Activated CD8-positive, alpha-beta memory T cell treated with anti-CD3 and anti-CD28 coated beads, Interleukin-2, amount 50 U/mL, for 24 hours (primary cell): ENCODE measurements around the gene SREBF2.

Source experiments
- DNase-seq: peaks from one replicate; pipeline ENCODE4 v3.0.0-alpha.2; 2020; ENCODE audit errors: extremely low read depth

Gene SREBF2

DNA sequence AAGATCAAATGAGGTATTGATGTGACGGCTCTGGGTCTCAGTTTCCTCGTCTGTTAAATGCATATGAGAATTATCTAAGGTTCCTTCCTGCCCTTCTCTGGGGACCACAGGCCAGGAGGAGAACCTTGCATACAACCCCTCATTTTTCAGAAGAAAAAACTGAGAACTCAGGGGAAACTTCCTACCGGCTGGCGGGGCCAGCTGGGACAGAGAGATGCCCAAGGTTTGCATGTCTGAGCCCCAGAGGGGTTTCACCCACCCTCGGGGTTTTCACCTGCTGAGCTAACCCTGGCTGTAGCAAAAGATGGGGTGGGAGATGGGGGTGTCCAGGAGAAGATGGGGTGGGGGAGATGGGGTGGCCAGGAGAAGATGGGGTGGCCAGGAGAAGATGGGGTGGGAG is 89.4 kb downstream of the SREBF2 start:
- no peak for DNase-seq

DNA sequence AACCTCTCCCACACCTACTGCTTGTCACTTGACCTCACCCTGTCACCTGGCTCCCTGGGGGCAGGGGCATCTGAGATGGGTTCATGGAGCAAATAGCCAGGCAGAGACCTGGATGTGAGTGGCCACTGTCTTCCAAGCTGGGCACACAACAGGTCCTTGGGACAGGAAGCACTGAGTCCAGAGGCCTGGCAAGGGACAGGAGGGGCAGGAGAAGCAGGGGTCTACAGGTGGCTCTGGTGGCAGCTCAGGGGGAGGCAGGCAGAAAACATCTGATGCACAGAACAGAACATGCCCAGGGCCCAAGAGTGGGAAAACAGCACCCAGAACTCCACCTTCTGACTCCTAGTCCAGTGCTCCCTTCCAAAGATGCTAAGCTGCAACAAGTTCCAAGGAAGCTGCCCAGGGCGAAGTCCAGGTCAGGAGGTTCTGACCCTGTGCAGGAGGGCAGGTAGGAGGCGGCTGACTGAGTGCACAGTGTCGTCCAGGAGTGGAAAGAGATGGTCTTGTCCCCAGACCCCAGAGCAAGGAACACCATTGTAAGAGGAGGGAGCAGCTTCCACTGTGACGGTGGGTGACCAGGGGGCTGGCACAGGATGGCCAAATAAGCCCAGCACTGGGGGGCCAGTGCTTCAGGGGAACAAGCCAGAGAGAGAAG is 90.2 kb downstream of the SREBF2 start:
- no peak for DNase-seq

DNA sequence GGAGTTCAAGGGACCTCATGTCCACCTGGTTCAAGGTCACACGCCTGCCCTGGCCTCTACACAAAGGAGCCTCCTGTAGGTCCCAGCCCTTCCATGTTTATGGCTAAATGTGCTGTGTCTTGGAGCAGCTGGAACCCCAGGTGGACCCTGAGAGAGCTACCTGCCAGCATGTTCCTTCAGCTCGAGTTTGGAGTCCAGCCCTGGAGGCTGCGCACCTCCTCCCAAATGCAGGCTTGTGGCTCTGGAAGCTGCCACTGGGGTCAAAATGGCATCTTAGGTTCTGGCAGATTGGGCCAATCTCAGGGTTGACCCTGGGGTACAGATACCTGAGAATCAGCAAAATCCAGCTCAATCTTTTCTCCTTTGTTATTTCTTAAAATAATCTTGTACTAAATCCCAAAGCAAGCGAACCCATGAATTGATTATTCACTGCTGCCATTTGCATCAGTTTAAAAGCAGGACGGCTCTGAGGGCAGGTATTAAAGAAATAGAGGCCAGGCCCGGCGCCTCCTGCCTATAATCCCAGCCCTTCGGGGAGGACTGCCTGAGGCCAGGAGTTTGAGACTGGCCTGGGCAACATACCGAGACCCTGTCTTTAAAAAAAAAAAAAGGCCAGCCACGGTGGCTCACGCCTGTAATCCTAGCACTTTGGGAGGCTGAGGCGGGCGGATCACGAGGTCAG is 90.8 kb downstream of the SREBF2 start:
- no peak for DNase-seq

DNA sequence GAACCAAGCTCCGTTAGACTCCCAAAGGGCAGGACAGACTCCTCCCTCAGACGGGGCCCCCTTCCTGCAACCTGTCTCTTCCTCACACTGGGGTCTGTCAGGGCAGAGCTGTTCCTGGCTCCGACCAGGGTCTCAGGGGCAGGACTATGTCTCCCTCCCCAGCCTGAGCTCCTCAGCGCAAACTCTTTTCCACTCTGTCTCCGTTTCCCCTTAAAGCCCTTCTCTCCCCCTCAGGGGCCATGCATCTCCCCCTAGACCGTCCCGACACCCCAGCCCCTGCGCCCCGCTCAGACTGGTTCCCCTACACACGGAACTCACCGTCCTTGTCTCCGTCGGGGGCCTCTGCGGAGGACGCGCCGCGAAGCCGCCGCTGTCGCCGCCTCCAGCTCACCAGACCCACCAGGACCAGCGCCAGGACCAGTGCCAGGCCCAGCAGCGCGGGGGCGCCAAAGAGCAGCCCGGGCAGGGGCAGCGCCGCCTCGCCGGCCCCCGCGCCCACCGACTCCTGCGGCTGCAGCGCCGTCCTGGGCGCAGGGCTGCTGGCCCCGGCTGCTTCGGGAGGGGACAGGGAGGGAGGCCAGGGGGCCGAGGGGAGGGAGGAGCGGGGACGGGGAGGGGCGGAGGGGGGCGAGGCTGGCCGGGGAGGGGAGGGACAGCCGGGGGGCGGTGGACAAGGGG is 93.0 kb downstream of the SREBF2 start:
- no peak for DNase-seq

DNA sequence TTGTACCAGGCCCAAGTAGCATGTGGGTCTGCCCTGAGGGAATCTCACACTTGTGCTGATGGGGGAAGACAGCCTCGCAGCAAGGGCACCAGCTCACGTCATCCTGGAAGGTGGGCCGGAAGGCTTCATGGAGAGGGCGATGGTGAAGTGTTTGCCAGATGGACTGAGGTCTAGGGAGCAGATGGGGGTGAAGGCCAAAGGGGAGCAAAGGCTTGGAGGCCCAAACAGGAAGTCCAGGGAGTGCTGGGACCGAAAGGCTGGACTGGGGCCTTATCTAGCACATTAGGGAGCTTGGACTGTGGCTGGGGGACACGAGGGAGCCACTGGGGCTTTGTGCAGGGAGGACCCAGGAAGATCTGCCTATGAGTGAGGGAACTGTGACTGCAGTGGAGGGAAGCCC is 94.9 kb downstream of the SREBF2 start:
- DNase-seq = no peak

DNA sequence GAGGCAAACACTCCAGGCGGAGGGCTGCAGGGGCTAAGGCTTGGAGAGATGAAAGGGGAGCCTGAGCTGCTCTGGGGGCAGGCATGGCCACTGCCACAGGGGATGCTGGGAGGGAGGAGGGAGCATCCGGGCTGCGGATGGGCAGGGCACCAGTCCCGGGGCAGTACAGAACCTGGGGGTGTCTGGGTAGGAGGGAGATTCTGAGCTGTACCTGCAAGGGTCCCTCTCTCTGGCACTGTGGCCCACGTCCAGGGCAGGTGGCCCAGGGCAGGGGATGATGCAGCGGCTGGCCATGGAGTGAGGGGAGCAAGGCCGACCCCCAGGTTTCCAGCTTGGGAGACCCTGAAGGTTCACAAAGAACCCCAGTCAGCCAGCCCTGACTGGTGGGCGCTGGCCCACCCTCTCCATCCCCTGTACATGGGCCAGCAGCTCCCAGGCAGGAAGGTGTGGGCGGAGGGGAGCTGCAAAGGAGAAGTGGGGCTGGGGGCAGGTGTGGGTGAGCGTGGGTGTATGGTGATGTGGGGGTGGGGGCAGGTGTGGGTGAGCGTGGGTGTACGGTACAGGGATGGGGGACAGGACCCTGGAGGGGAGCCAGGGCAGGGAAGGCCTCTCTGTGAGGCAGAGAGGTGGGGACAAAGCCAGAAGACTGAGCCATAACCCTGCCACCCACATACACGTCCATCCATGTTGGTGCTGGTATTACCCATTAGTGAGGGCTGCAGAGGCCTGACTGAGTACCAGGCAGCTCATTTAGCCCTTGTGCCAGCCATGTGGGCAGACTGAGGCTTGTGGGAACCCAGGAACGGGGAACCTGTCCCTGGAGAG is 95.9 kb downstream of the SREBF2 start:
- no peak for DNase-seq

DNA sequence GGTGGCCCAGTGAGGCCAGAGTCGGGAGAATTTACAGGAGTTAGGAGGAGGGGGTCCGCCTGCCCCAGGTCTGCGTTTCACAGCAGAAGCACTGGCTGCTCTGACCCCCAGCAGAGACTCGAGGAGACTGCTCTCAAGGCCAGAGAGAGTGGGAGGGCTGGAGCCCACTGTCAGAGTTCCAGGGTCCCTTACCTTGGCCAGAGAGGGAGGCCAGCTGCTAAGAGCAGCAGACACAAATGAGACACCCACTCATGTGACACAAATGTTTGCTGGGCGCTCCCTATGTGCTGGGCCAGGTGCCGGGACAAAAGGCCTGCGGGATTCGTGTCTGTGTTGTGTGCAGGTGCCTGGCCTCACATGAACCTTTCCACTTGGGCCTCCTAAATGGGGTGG is 96.5 kb downstream of the SREBF2 start:
- DNase-seq = no peak

DNA sequence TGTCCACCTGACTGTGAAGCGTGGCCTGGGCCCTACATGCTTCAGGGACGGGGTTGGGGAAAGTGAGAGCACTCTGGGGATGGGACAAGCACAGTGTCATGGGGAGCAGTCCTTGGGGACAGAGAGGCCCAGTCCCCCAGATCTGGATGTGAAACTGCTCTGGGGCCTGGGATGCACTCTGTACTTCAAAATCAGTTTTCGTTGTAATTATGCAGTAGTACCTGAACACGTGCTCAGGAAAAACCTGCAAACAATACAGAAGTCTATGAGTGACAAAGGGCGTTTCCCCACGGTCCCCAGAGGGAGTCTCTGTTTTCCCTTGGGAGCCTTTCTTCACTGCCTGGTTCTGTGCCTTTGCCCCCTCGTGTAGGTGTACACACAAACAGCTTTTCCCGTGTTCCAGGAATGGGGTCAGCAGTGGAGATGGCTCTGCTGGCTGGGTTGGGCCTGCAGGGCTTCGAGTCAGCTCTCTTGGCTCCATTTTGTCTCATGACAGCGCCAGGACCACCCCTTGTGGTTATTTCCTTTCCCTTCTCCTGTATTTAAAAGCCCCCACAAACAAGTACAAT is 98.9 kb downstream of the SREBF2 start:
- no peak for DNase-seq

DNA sequence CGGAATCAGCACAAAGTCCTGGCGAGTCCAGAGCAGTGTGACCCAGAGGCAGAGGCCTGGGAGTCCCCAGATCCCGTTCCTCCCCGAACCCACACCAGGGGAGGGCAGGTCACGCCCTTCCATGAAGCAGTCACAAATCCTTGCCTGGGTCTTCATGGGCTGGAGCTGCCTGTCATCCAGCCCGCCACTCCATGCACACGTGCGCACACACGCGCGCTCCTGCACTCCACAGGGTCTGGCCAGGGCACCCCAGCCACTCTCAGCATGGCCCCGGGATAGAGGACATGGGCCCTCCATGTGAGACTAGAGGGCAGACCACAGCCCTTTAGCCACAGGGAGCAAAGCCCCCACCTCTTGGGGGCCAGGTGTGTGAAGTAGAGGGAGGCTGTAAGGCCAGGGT is 99.4 kb downstream of the SREBF2 start:
- no peak for DNase-seq

DNA sequence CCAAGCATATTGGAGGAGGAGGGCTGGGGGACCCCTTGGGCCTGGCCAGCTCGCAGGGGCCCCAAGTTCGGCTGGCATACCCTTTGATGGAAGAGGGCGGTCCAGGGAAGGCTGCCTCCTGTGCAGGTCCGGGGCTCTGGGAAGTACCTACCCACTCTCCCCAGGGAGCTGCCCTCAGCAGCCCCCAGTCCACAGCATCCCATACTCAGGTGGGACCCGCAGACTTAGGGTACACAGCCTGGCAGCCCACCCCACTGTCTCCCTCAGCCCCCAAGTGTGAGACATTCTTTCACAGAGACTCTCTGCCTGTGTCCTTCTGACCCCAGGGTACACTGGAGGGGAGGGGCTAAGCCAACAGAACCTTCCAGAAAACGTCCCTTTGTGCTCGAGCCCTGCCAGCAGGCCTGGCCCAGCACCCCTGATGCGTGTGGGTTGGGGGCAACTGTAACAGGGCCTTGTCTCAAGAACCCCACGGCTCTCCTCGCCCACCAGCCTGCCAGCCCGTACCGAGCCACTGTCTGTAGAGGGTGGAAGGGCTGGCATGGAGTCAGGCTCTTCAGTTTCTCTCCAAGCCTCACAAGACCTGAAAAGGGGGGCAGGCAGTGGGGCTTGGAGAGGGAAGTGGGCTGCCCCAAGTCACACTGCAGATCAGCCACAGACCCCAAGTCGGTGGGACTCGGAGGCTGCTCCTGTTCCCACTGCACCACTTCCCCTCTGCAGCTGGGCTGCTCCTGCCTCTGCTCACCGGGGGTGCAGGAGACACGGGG is 100.7 kb downstream of the SREBF2 start:
- DNase-seq = no peak

DNA sequence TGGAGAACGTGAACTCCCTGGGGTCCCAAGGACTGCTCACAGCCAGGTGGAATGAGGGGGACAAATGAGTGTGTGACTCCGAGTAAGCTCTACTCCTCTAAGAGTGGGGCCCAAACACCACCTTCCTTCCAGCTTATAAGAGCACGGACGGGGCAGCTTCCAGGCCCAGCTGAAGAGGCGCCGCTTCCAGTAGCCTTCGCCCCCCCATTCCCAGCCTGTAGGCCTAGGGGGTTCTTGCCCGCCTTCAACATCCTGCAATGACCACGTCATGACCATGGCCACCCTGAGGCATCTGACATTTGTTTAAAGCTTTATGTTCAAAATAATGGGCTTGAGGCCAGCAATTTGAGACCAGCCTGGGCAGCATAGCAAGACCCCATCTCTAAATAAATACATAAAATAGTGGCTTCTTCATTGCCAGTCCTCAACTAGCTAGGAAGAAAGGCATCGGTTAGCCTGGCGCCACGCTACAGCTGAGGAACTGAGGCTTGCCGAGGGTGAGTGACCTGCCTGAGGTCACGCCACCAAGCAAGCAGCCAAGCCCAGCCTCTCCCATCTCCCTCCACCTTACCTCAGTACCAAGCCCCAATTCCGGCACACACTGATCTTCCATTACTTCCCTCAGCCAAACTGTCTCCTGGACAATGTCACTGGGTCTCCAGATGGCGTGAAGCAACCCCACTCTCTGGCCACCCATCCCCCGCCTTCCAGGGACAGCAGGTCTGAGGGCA is 101.5 kb downstream of the SREBF2 start:
- no peak for DNase-seq

DNA sequence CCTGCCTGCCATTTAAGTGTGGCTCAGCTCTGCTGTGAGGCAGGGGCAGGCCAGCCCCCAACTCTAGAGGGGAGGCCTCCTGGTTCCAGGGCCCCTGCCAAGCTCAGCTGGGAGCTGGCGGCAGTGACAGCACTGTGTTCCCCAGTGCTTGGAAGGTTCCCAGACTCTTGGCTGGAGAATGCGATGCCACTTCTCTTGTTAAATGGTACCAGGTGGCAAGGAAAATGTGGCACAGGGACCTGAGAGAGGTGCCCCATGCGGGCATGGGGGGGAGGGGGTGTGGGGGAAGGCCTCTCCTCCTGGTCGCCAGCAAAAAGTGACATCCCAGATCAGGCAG is 102.1 kb downstream of the SREBF2 start:
- DNase-seq = no peak

DNA sequence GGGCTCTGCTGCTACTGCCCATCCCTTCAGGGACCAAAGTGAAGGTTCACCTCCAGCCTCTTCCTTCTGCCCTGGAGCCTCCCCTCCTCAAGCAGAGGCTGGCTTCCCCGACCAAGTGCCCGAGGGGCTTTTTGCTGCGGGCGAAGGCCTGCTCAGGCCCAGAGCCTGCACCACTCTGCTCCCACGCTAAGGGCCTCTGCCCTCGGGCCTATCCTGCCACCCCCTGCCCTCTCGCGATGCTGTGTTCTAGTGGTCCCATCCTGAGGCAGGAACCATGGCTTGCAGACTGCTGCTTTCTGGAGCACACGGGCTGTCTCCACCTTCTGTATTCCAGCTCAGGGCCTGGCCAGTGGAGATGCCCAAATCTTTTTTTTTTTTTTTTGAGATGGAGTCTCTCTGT is 102.6 kb downstream of the SREBF2 start:
- no peak for DNase-seq

DNA sequence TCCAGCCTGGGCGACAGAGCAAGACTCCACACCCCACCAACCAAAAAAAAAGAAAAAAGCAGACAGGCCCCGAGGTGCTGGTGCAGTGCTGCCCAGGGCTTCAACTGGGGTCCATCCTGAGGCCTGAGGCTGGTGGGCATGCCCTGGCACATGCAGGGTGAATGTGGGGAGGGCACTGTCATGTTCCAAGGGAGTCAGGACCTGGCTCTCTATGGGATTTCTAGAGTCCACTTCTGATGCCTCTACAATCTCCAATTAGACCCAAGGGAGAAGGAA is 103.9 kb downstream of the SREBF2 start:
- DNase-seq = no peak

DNA sequence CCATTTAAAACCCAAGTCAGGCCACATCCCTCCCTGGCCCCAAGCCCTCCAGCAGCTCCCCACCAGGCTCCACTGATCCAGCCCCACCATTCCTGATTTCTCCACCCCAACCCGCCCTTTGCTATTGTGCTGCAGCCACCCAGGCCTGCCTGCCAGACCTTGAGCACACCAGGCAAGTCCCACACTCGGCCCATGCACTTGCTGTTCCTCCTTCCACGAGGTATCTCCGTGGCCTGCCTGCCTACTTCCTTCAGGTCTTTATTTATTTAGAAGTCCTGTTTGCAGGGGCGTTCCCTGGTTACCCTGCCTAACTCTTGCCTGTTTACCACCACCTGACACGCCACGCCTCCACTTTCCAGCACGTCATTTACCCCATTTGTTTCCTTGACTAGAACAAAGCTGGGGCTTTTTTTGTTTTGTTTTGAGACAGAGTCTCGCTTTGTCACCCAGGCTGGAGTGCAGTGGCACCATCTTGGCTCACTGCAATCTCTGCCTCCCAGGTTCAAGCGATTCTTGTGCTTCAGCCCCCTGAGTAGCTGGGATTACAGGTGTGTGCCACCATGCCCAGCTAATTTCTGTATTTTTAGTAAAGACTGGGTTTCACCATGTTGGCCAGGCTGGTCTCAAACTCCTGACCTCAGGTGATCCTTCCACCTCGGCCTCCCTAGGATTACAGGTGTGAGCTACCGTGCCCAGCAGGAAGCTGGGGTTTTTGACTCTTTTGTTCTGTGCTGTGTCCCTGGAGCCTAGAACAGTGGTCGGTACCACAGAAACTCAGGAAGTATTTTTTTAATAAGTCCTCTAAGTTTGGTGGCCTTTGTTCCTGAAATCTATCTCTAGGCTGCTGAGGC is 107.3 kb downstream of the SREBF2 start:
- peak; percentile 90 for DNase-seq

DNA sequence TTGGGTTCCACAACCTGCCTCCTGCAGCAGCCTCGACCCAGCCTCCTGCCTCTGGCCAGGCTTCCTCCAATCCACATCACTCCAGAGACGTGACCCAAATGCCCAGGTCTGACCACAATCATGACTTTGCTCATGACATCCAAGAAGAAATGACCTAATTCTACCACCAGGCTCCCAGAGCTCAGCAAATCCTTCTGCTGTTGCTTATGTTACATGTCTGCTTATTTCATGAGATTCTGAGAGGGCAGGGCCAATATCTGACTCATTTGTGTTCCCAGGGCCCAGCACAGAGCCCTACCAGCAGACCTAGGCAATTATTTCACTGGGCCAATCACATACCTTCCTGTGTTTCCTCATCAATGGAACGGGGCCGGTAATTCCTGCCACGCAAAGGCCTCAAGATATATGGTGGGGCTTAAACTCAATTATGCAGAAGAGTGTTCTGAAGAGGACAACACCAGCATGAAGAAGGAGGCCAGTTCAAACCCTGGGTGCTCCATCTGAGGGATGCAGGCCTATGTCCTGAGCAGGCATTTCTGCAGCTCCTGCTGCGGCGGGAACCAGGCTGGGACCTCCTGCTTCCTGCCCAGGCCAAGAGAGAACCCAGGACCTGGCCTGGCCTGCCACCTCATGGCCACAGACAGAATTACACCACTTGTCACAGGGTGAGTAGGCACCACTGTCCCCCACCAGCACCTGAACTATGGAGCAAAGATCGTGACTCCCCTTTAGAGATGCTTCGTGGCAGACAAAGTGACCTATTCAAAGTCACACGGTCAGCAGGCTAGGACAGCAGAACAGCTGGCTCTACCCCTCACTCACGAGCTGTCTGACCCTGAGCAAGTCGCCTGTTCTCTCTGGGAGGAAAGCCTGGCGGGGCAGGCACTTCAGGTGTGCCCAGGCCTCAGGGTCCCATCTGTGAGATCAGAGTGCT is 108.2 kb downstream of the SREBF2 start:
- DNase-seq = peak; percentile 62

DNA sequence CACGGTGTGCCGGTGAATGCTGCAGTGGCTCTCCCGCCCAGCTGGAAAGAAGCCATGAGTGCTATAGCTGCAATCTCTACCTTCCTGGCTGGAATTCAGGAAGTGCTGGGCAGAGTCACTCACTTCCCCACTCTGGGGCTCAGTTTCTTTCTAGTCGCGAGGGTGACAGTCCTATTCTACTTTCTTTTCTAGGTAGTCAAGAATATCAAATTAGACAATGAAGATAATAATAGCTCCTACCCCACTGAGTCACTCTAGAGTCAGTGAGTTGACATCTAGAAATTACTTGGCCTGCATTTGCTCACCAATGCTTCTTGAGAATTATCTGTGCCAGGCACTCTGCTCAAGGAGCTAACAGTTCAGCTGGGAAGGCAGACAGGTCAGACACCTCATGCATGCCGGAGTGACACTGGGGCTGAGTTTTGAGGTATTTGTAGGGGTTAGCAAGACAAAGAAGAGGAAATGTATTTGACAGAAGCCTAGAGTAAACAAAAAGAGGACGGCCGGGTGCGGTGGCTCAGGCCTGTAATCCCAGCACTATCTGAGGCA is 110.8 kb downstream of the SREBF2 start:
- no peak for DNase-seq

DNA sequence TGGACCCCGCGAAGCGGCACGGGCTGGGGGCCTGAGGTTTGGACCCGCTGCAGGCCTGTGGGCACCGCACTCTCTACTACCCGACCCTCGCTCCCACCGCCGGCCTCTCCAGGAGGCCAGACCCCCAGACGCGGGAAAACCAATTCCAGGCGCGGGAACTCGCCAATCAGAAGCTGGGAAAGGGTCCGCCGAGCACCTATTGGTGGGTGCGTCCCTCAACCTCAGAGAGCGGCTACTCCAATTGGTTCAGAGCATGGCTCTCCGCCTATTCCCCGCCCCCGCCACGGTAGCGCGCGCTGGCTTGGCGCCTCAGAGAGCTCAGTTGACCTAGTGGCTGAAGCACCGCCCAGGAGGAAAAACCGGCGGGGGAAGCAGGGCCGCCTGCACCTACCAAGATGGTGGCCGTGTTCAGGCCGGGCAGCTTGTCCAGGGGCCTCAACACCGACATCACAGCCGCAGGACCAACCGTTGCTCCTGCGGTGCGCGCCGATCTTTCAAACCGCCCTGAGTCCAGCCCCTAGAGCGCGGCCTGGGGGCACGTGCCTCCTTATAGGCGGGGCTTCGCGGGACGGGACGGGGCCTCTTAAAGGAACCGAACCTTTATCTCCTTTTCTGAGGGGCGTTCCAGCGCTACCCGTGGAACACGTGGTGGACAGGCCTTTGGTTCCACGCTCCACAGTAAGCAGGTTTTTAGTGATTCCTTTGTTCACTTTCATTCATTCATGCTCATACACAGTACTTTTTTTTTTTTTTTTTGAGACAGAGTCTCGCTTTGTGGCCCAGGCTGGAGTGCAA is 113.9 kb downstream of the SREBF2 start, which contains the start of gene CENPM:
TSS of gene CENPM (minus strand) at position 524 of the 795 bp plus-strand sequence. CDS start at position 448, 76 bp downstream.
- DNase-seq = peak; percentile 82
